PC-9 (cell line): Measurements from ENCODE around the gene RHBDD3. TPM values are rescaled to one million over a fixed set of nuclear protein-coding genes. Genes with fewer than 3 reads are reported as not detected.

Experiments used
- BruUV-seq: library from RNA; stranded (reverse); fragments of 400-500 nt; replicated peaks from 2 replicates; lab custom pipeline; 2021; lab: Mats Ljungman, UMichigan
- CTCF ChIA-PET: fragments of 300-600 bp; sonication (Branson Sonifier 250); formaldehyde crosslinking; loops from one replicate; lab custom pipeline; 2022; ENCODE audit warnings: antibody characterized with exemption; lab: Charles Lee
- POLR2A ChIA-PET: fragments of 300-600 bp; sonication (Branson Sonifier 250); formaldehyde crosslinking; loops from one replicate; lab custom pipeline; 2022; ENCODE audit warnings: antibody characterized with exemption; ENCODE audit not compliant: unreplicated experiment; lab: Charles Lee
- DNase-seq, 2 experiments: peaks; one replicate each; pipeline versions ENCODE4 v3.0.0 to v3.0.0-alpha.2; 2015 to 2022; ENCODE audit warnings: mixed read lengths in 1 of 2
- H2AFZ ChIP-seq: fragments of 200-600 bp; sonication (generic); 2 replicates; pipeline ENCODE4 v1.8.1; 2017; ENCODE audit warnings: antibody characterized with exemption
- H3F3A ChIP-seq: fragments of 200-600 bp; sonication (generic); 2 replicates; pipeline ENCODE4 v1.8.1; 2017; ENCODE audit warnings: antibody characterized with exemption, mild to moderate bottlenecking, low read depth; ENCODE audit not compliant: insufficient read depth
- H3K27ac ChIP-seq: fragments of 200-600 bp; sonication (generic); 2 replicates; pipeline ENCODE4 v1.6.1; 2016; ENCODE audit warnings: mixed run types
- H3K27me3 ChIP-seq: fragments of 200-600 bp; sonication (generic); 2 replicates; pipeline ENCODE4 v1.6.1; 2016; ENCODE audit warnings: low read depth, mixed run types; ENCODE audit not compliant: insufficient read depth
- H3K36me3 ChIP-seq: fragments of 200-600 bp; sonication (generic); 2 replicates; pipeline ENCODE4 v1.6.1; 2016; ENCODE audit warnings: low read depth, mixed run types
- H3K4me1 ChIP-seq: fragments of 200-600 bp; sonication (generic); replicated peaks from 2 replicates; pipeline ENCODE4 v1.6.1; 2016; ENCODE audit warnings: mixed run types; ENCODE audit not compliant: insufficient read depth
- H3K4me2 ChIP-seq: fragments of 200-600 bp; sonication (generic); 2 replicates; pipeline ENCODE4 v1.6.1; 2017; ENCODE audit warnings: mixed run types
- H3K4me3 ChIP-seq: fragments of 200-600 bp; sonication (generic); 2 replicates; pipeline ENCODE4 v1.6.1; 2016; ENCODE audit warnings: mixed run types
- H3K79me2 ChIP-seq: fragments of 200-600 bp; sonication (generic); 2 replicates; pipeline ENCODE4 v1.6.1; 2017; ENCODE audit warnings: low read depth, mixed run types
- H3K9me2 ChIP-seq: fragments of 200-600 bp; sonication (generic); 2 replicates; pipeline ENCODE4 v1.8.1; 2017; ENCODE audit warnings: mild to moderate bottlenecking; ENCODE audit not compliant: insufficient read depth
- H3K9me3 ChIP-seq: fragments of 200-600 bp; sonication (generic); 2 replicates; pipeline ENCODE4 v1.8.1; 2016; ENCODE audit warnings: low read depth; ENCODE audit not compliant: insufficient read depth
- H4K20me1 ChIP-seq: fragments of 200-600 bp; sonication (generic); 2 replicates; pipeline ENCODE4 v1.8.1; 2017; ENCODE audit not compliant: insufficient read depth
- EZH2 ChIP-seq: fragments of 200-600 bp; sonication (generic); IDR thresholded peaks from 2 replicates; pipeline ENCODE4 v1.8.0; 2017; ENCODE audit warnings: antibody characterized with exemption, low read depth
- intact Hi-C: fragments of 100-400 bp; cut with micrococcal nuclease; formaldehyde crosslinking; loops from one replicate; pipeline ENCODE4 v1.10.0; 2022; ENCODE audit not compliant: unreplicated experiment
- total RNA-seq: library from RNA; stranded (reverse); gene quantifications from 2 replicates; pipeline ENCODE4 v1.2.3, GENCODE V29; 2021
- TF ChIP-seq, protein P1 (sequence below): fragments of 200-600 bp; sonication (generic); conservative IDR thresholded peaks from 2 replicates; pipeline ENCODE4 v1.6.1; 2017; ENCODE audit warnings: mixed run types, antibody characterized with exemption, mild to moderate bottlenecking, moderate library complexity

Gene RHBDD3
- total RNA-seq, 1 experiment from 2014 or later, result 17.6 TPM

DNA sequence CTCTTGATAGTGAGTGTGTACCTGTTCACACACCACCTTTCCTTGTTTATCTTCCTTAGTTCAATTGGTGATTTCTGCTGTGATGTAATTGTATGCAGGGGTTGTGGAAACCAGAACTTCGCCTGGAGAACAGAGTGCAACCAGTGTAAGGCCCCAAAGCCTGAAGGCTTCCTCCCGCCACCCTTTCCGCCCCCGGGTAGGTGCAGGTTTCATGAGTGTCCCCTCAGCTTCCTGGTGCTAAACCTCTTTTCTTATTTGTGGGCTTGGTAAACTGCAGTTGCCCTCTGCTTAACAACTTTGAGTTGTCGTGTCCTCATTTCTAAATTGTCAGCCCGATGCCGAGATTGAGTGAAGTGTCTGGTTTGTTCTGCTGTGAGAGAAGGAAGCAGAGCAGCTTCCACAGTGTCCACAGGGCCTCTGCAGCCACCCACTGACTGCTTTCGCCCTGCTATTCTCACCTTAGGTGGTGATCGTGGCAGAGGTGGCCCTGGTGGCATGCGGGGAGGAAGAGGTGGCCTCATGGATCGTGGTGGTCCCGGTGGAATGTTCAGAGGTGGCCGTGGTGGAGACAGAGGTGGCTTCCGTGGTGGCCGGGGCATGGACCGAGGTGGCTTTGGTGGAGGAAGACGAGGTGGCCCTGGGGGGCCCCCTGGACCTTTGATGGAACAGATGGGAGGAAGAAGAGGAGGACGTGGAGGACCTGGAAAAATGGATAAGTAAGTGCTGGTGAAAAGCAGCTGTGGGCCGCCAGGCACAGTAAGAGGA, 31.5 kb upstream of the RHBDD3 start:
- ChIA-PET CTCF (no interaction called here), POLR2A (no interaction called here)
- intact Hi-C loops, result no loop called here
- Histone ChIP-seq H3F3A (peaks cover 90% of the 10 kb centered on the region), H4K20me1 (peaks cover 70% of the 10 kb centered on the region), H3K9me2 (no peaks in the 10 kb centered on the region), H3K4me2 (no peak overlapping the region), H2AFZ (no peak overlapping the region), H3K4me3 (no peak overlapping the region), H3K36me3 (peaks cover 36% of the 10 kb centered on the region), H3K27ac (no peak overlapping the region), H3K9me3 (no peaks in the 10 kb centered on the region), H3K79me2 (no peaks in the 10 kb centered on the region), H3K4me1 (no peaks in the 10 kb centered on the region), H3K27me3 (no peaks in the 10 kb centered on the region)
- no peak for TF ChIP-seq EZH2
- TF ChIP-seq, protein P1, sequence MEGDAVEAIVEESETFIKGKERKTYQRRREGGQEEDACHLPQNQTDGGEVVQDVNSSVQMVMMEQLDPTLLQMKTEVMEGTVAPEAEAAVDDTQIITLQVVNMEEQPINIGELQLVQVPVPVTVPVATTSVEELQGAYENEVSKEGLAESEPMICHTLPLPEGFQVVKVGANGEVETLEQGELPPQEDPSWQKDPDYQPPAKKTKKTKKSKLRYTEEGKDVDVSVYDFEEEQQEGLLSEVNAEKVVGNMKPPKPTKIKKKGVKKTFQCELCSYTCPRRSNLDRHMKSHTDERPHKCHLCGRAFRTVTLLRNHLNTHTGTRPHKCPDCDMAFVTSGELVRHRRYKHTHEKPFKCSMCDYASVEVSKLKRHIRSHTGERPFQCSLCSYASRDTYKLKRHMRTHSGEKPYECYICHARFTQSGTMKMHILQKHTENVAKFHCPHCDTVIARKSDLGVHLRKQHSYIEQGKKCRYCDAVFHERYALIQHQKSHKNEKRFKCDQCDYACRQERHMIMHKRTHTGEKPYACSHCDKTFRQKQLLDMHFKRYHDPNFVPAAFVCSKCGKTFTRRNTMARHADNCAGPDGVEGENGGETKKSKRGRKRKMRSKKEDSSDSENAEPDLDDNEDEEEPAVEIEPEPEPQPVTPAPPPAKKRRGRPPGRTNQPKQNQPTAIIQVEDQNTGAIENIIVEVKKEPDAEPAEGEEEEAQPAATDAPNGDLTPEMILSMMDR, result no peak
- no peak for DNase-seq
- TSS peak; percentile 65 for BruUV-seq

DNA sequence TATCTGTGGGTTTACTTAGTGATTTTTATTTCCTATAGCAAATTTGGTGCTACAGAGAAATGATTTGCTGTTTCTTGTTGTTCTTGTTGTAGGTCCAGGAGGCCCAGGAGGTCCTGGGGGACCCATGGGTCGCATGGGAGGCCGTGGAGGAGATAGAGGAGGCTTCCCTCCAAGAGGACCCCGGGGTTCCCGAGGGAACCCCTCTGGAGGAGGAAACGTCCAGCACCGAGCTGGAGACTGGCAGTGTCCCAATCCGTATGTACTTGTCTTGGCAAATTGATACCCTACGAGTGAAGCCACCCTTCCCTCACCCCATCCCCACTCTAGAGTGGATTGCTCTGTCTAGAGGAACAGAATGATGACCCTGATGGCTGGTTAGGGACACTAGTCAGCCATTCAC, 30.9 kb upstream of the RHBDD3 start:
- Histone ChIP-seq H3K4me1 (no peaks in the 10 kb centered on the region), H3K9me2 (no peaks in the 10 kb centered on the region), H3F3A (peaks cover 88% of the 10 kb centered on the region), H3K27ac (no peak overlapping the region), H4K20me1 (peaks cover 72% of the 10 kb centered on the region), H3K4me3 (no peak overlapping the region), H2AFZ (no peak overlapping the region), H3K36me3 (peaks cover 42% of the 10 kb centered on the region), H3K79me2 (no peaks in the 10 kb centered on the region; the same call in 1 of the 2 replicates), H3K27me3 (no peaks in the 10 kb centered on the region), H3K9me3 (no peaks in the 10 kb centered on the region), H3K4me2 (no peak overlapping the region)
- ChIA-PET CTCF (no interaction called here), POLR2A (interaction anchor here (0.7 kb wide), 1 partner anchor 10 kb away, joined by 3 read pairs; no protein-coding TSS in a partner anchor)
- TF ChIP-seq EZH2, result no peak
- TF ChIP-seq, protein P1, result no peak
- intact Hi-C loops, result no loop called here
- no TSS peak for BruUV-seq
- DNase-seq, result no peak

DNA sequence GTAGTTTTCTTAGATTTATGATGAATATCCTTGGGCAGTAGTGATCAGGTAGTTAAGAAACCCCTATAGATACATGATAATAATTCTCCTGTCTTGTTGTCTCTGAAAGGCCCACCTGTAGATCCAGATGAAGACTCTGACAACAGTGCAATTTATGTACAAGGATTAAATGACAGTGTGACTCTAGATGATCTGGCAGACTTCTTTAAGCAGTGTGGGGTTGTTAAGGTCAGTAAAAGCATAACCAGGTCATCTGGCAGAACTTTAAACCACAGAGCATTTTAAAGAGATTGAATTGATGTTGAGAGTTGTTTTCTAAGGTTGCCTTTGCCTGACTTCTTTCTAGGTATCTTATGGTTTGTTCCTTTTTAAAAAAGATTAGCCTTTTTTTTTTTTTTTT, 24.6 kb upstream of the RHBDD3 start:
- H3K4me3 ChIP-seq, result no peak overlapping the region
- DNase-seq, result no peak
- no peaks in the 10 kb centered on the region for H3K9me2 ChIP-seq
- H3K4me2 ChIP-seq, result no peak overlapping the region
- no TSS peak for BruUV-seq
- no peak for TF ChIP-seq EZH2
- TF ChIP-seq, protein P1, result no peak
- H4K20me1 ChIP-seq, result peaks cover 83% of the 10 kb centered on the region
- peaks cover 81% of the 10 kb centered on the region for H3K36me3 ChIP-seq
- H3K27ac ChIP-seq, result no peak overlapping the region
- POLR2A ChIA-PET, result no interaction called here
- H3K79me2 ChIP-seq, result peaks cover 17% of the 10 kb centered on the region
- H3K27me3 ChIP-seq, result no peaks in the 10 kb centered on the region
- no peaks in the 10 kb centered on the region for H3K9me3 ChIP-seq
- peaks cover 84% of the 10 kb centered on the region for H3F3A ChIP-seq
- H2AFZ ChIP-seq, result no peak overlapping the region
- no peaks in the 10 kb centered on the region for H3K4me1 ChIP-seq
- CTCF ChIA-PET, result no interaction called here
- intact Hi-C loops, result no loop called here
